ENCODE results near the gene SNRPA1.

The SNRPA1 gene

GRCh38 chr15:101233651-101234280 is 61.3 kb downstream of the SNRPA1 start:
- no peak for DNase-seq

- DNase-seq = no peak
These were observed 62.4 kb downstream of the SNRPA1 start for GRCh38 chr15:101232677-101233076.
